Right lobe of liver (tissue), 6 donors: Measurements from ENCODE around the gene BARX2. TPM values are rescaled to one million over a fixed set of nuclear protein-coding genes. Genes with fewer than 3 reads are reported as not detected.

Experiments used
- ATAC-seq, 4 donors: fragments of 200-7000 bp; cut with Tn5 transposase; one replicate each; pipeline ENCODE4 v1.9.1; 2020; ENCODE audit warnings: mild to moderate bottlenecking in 4 of 4, moderate library complexity in 4 of 4
- DNase-seq, 3 donors: peaks; one replicate each; pipeline ENCODE4 v3.0.0-alpha.2; 2020
- H3K27ac ChIP-seq, 3 donors: fragments of 200-600 bp; one replicate each; pipeline ENCODE4 v1.8.0; 2022
- H3K27me3 ChIP-seq, 2 donors: fragments of 200-600 bp; one replicate each; pipeline ENCODE4 v1.8.0; 2022
- H3K36me3 ChIP-seq, 4 donors: fragments of 200-600 bp; sonication (generic) in 1 of 4; one replicate each; pipeline versions ENCODE4 v1.5.1 to v1.8.0; 2017 to 2022; ENCODE audit warnings: control low read depth in 1 of 4
- H3K4me1 ChIP-seq, 4 donors: fragments of 200-600 bp; sonication (generic) in 1 of 4; one replicate each; pipeline versions ENCODE4 v1.5.1 to v1.8.0; 2017 to 2022; ENCODE audit warnings: control low read depth in 1 of 4
- H3K4me3 ChIP-seq, 3 donors: fragments of 200-600 bp; one replicate each; pipeline ENCODE4 v1.8.0; 2022
- H3K9me3 ChIP-seq, 4 donors: fragments of 200-600 bp; sonication (generic) in 1 of 4; one replicate each; pipeline versions ENCODE4 v1.5.1 to v1.8.0; 2017 to 2022; ENCODE audit warnings: control low read depth in 1 of 4
- POLR2A ChIP-seq: fragments of 450-650 bp; IDR thresholded peaks from one replicate; pipeline ENCODE4 v1.6.1; 2017; ENCODE audit warnings: antibody characterized with exemption, mild to moderate bottlenecking
- WGBS: methylation state at CpG from one replicate; pipeline ENCODE4 v1.1.6; 2018; ENCODE audit warnings: low coverage, low lambda C conversion rate; ENCODE audit not compliant: insufficient coverage; ENCODE audit errors: missing lambda C conversion rate; 5-methylcytosine and 5-hydroxymethylcytosine counted together
- intact Hi-C, 2 donors: fragments of 100-400 bp; cut with DNase I; formaldehyde crosslinking; loops; one replicate each; pipeline versions ENCODE4 v1.11.2 to v1.14.1; 2022
- total RNA-seq, 6 experiments: library from RNA; depleted of rRNA in 2 of 6; stranded (reverse); fragments of >200 nt in 2 of 6; fragmentation: NEBNext Ultra II Directional in 3 of 6; extraction: Animal tissue kit (Norgen Biotek cat#: 25700) in 3 of 6; gene quantifications; one replicate each; pipeline versions ENCODE4 v1.1.0 to v1.2.4, GENCODE V29; 2016 to 2023
- TF ChIP-seq, protein P1 (sequence below), 4 donors: fragments of 200-600 bp in 3 of 4; fragments of 450-650 bp in 1 of 4; IDR thresholded peaks; one replicate each; pipeline versions ENCODE4 v1.5.1 to v1.8.0; 2016 to 2022; ENCODE audit warnings: antibody characterized with exemption in 4 of 4, mild to moderate bottlenecking in 2 of 4
- donor health status: DM: no; HTN: yes; CAD: no.
- donor health status: DM: no; HTN: no; CAD: no.
- donor health status: DM: no; HTN: no; CAD: no.
- donor health status: DM: no; HTN: yes; CAD: no.
- donor health status: DM: no; HTN: yes; CAD: no.

Gene BARX2
- total RNA-seq, 6 experiments from 2014 or later, result not detected

DNA sequence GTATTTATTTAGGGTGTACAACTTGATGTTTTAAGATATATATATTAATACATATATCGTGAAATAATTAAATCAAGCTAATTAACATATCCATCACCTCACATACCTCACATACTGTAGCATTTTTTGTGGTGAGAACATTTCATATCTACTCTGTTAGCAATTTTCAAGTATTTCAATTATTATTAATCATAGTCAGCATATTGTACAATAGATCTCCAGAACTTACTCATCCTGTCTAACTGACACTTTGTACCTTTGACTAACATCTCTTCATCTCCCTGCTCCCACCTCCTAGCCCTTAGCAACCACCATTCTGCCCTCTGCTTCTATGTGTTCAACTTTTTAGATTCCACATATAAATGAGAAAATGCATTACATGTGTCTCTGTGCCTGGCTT, 108.4 kb downstream of the BARX2 start:
- TF ChIP-seq POLR2A, result no peak
- TF ChIP-seq, protein P1, sequence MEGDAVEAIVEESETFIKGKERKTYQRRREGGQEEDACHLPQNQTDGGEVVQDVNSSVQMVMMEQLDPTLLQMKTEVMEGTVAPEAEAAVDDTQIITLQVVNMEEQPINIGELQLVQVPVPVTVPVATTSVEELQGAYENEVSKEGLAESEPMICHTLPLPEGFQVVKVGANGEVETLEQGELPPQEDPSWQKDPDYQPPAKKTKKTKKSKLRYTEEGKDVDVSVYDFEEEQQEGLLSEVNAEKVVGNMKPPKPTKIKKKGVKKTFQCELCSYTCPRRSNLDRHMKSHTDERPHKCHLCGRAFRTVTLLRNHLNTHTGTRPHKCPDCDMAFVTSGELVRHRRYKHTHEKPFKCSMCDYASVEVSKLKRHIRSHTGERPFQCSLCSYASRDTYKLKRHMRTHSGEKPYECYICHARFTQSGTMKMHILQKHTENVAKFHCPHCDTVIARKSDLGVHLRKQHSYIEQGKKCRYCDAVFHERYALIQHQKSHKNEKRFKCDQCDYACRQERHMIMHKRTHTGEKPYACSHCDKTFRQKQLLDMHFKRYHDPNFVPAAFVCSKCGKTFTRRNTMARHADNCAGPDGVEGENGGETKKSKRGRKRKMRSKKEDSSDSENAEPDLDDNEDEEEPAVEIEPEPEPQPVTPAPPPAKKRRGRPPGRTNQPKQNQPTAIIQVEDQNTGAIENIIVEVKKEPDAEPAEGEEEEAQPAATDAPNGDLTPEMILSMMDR (IDR thresholded peaks at IDR 0.05), result no peak
- Histone ChIP-seq H3K4me1 (no peaks in the 10 kb centered on the region), H3K4me3 (no peak overlapping the region), H3K9me3 (no peaks in the 10 kb centered on the region), H3K36me3 (no peaks in the 10 kb centered on the region), H3K27me3 (no peaks in the 10 kb centered on the region), H3K27ac (no peak overlapping the region)
- WGBS, result 58% methylated on average over 1 of the region's 1 CpG
- ATAC-seq, result no peak
- no peak for DNase-seq
- intact Hi-C loops, result no loop called here

DNA sequence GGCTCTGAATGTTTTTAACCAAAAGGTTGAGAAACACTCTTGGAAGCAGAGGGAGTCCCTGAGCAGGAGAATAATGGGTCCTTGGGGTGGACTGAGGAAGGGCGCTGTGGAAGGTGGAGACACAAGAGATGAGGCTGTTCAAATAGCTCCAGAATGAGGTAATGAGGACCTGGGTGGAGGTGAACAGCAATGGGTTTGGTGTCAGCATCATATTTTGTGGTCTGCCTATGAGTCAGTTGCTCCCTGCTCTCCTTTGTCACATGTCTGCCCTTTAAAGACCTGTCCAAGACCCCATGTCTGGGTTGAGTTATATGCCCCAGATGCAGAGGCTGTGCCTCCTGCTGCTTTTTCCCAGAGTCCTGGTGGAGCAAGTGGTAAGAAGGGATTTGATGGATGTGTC, 113.6 kb downstream of the BARX2 start:
- Histone ChIP-seq H3K27me3 (no peaks in the 10 kb centered on the region), H3K4me3 (no peak overlapping the region), H3K9me3 (no peaks in the 10 kb centered on the region), H3K4me1 (no peaks in the 10 kb centered on the region), H3K27ac (no peak overlapping the region), H3K36me3 (no peaks in the 10 kb centered on the region)
- DNase-seq, result no peak
- TF ChIP-seq, protein P1 (IDR thresholded peaks at IDR 0.05), result no peak
- no peak for TF ChIP-seq POLR2A
- intact Hi-C loops, result no loop called here
- WGBS, result 50% methylated on average over 1 of the region's 1 CpG
- ATAC-seq, result no peak

DNA sequence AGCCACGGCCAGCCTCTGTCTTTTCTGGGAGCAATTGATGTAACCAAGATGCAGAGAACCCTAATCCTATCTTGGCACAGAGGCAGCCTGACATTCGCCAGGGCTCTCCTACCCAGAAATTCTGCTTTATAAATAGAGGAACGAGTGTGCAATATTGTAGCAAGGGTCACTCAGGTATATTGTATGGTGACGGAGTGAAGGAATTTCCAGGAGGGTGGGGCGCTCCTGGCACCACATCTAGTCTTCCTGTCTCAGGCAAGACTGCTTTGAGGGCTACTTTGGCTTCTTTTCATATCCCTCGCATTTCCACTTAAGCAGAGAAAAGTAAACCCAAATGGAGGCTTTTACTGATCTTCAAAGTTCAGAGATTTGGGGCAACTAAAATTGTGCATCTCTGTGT, 114.4 kb downstream of the BARX2 start:
- Histone ChIP-seq H3K27ac (no peak overlapping the region), H3K27me3 (no peaks in the 10 kb centered on the region), H3K4me3 (no peak overlapping the region), H3K9me3 (no peaks in the 10 kb centered on the region), H3K4me1 (no peaks in the 10 kb centered on the region), H3K36me3 (no peaks in the 10 kb centered on the region)
- ATAC-seq, result no peak
- TF ChIP-seq, protein P1 (IDR thresholded peaks at IDR 0.05), result no peak
- no peak for TF ChIP-seq POLR2A
- intact Hi-C loops, result no loop called here
- DNase-seq, result no peak
- 54% methylated on average over 4 of the region's 6 CpGs for WGBS

DNA sequence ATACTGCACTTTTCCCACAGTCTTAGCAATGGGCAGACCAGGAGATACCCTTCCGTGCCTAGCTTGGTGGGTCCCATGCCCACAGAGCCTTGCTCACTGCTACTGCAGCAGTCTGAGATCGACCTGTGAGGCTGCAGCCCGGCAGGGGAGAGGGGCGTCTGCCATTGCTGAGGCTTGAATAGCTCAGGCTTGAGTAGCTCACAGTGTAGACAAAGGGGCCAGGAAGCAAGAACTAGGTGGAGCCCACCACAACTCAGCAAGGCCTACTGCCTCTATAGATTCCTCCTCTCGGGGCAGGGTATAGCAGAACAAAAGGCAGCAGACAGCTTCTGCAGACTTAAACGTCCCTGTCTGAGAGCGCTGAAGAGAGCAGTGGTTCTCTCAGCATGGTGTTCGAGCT, 118.1 kb downstream of the BARX2 start:
- Histone ChIP-seq H3K27me3 (no peaks in the 10 kb centered on the region), H3K4me1 (no peaks in the 10 kb centered on the region), H3K9me3 (no peaks in the 10 kb centered on the region), H3K36me3 (no peaks in the 10 kb centered on the region), H3K27ac (no peak overlapping the region), H3K4me3 (no peak overlapping the region)
- TF ChIP-seq POLR2A, result no peak
- TF ChIP-seq, protein P1 (IDR thresholded peaks at IDR 0.05), result no peak
- ATAC-seq (no peak), DNase-seq (no peak)
- 80% methylated on average over 1 of the region's 8 CpGs for WGBS
- intact Hi-C loops, result no loop called here

Other genes with a start within 250 kb of the BARX2 start
- gene ARHGAP32, start 183.5 kb upstream of the BARX2 start, total RNA-seq, result 10 to 100 TPM in 3 of 6 experiments, 1 to 10 TPM in 3; 5.0 to 12.3 (median 10.0) TPM